Sigmoid colon (tissue), 3 donors: ENCODE results near the gene LZTS3.

ENCODE experiments used
- POLR2A ChIP-seq, 2 donors: fragments of 450-650 bp; IDR thresholded peaks; one replicate each; pipeline ENCODE4 v1.6.1; 2016; ENCODE audit warnings: antibody characterized with exemption in 2 of 2, mild to moderate bottlenecking in 2 of 2, moderate library complexity in 2 of 2
- TF ChIP-seq, protein P1 (sequence below), 4 experiments: fragments of 450-650 bp in 3 of 4; fragments of 200-600 bp in 1 of 4; IDR thresholded peaks; one replicate each; pipeline ENCODE4 v1.5.1; 2016 to 2019; ENCODE audit warnings: antibody characterized with exemption in 4 of 4, mild to moderate bottlenecking in 3 of 4, moderate library complexity in 2 of 4

DNA sequence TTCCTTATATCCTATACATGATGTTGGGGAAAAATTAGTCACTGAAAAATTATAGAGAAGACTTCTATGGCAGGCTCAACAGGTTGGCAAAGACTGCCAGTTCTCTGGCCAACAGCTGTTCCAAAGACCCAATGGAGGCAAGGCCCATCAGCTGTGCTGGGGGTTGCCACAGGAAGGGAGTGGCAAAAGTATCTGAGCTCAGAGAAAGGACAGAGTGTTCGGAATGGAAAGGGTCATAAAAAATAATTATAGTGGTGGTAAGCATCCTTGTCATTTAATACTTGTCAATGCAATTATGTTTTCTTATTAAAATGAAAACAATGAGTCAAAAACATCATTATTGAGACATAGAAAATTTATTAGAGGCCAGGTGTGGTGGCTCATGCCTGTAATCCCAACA lies 49.8 kb downstream of the LZTS3 start:
- TF ChIP-seq, protein P1, sequence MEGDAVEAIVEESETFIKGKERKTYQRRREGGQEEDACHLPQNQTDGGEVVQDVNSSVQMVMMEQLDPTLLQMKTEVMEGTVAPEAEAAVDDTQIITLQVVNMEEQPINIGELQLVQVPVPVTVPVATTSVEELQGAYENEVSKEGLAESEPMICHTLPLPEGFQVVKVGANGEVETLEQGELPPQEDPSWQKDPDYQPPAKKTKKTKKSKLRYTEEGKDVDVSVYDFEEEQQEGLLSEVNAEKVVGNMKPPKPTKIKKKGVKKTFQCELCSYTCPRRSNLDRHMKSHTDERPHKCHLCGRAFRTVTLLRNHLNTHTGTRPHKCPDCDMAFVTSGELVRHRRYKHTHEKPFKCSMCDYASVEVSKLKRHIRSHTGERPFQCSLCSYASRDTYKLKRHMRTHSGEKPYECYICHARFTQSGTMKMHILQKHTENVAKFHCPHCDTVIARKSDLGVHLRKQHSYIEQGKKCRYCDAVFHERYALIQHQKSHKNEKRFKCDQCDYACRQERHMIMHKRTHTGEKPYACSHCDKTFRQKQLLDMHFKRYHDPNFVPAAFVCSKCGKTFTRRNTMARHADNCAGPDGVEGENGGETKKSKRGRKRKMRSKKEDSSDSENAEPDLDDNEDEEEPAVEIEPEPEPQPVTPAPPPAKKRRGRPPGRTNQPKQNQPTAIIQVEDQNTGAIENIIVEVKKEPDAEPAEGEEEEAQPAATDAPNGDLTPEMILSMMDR (IDR thresholded peaks at IDR 0.05), result no peak
- no peak for TF ChIP-seq POLR2A (IDR thresholded peaks at IDR 0.05)
